Measurements from ENCODE around the gene SHROOM2.

The SHROOM2 gene

DNA sequence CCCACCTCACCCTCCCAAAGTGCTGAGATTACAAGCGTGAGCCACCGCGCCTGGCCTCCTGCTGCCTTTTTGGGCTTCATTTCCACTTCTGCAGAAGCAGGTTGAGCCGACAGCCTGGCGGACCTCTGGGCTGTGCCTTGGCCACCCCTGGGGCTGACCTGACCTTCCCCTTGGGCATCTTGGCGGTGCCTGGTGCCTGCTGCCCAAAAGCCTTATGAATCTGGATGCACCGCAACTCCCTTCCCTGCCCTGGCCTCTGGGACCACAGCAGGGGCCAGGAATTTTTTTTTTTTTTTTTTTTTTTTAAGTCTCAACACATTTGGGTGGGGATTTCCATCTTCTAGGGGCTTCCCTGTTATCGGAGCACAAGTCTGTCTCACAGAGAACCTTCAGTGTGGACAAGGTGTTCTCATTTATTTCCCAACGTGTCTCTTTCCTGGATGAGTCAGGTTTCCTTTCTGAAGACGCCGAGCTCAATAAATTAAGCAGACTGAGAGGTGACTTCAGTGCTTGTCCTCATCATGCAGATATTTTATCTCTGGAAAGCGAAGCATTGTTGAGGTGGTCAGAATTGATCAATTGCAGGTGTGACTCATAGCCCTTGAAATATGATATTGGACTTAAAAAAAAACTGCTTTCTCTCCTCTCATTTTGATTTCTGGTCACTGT, 79.7 kb downstream of the SHROOM2 start:
- DNase-seq (ENCODE audit: low spot score) = no peak

DNA sequence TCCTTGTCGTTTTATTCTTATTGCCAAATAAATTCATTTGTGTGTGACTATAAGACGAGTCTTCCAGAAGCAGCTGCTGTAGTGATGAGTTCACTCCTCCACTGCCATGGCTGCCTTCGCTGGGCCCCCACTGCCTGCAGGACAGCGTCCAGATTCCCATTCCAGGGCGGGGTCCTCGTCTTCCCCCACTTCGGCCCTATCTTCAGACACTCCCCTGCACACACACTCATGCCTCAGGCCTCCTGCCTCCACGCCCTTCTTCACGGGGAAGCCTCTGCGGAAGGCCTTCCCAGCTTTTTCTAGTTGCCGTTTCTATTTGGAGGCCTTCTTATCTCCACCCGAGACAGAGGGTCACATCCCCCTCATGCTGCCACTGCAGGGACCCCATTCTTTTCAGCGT, 80.4 kb downstream of the SHROOM2 start:
- no peak for DNase-seq (ENCODE audit: low spot score)

DNA sequence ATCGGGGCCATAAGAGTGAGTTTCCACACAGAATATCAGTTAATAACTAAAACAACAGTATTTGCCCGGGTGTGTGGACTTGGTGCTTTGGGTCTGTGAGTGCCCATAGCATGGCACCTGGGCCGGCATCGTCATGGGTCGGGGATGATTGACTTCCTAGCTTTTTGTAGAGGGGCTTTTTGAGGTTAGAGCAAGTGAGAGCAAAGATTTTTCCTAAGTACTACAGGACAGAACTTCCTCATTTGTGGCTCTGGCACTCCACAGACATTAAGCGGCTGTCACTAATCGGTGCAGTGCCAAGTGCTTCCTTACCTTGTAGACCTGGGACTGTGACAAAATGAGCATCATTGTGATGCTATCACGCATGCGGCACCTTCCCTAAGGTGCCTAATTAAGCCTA, 81.0 kb downstream of the SHROOM2 start:
- no peak for DNase-seq (ENCODE audit: low spot score)

DNA sequence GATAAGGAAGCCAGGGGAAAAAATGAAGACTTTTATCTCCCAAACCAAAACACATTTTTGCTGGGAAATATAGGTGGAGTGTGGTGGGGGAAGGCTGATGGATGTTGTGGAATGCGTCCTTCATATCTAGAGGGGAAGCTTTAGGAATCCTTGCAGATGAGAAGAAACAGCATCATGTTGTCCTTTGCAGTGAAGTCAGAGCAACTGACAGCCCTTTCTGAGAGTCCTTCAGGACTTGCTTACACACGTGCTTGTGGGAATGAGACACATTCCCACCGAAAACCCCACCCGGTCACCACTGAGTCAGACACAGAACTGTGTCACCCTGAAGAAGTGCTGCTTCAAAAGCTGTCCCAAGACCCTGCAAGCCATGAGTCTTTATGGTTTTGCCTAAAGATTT, 81.5 kb downstream of the SHROOM2 start:
- DNase-seq (ENCODE audit: low spot score) = no peak

DNA sequence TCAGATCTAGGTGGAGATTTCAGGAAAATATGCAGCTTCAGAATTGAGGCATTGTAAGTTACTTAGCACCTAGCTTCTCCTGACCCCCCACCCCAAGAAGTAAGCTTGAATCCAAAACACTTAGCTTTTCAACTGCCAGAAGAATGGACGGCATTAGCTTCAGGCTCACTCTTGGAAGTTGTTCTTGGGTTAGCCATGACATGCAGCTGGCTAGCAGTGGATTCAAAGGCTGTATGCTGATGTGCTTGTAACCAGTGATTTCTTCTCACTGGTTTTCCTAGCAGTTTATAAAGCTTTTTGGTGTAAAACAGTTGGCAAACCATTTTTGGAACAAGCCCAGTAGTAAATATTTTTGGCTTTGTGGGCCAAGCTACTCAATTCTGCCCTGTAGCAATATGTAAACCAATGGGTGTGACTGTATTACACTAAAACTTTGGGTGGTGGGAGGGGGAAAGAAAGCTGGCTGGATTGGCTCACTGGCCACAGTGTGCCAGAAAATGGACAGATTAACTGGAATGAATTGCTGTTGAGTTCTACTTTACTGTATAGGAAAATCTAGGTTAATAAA, 85.6 kb downstream of the SHROOM2 start:
- DNase-seq (ENCODE audit: low spot score) = no peak

DNA sequence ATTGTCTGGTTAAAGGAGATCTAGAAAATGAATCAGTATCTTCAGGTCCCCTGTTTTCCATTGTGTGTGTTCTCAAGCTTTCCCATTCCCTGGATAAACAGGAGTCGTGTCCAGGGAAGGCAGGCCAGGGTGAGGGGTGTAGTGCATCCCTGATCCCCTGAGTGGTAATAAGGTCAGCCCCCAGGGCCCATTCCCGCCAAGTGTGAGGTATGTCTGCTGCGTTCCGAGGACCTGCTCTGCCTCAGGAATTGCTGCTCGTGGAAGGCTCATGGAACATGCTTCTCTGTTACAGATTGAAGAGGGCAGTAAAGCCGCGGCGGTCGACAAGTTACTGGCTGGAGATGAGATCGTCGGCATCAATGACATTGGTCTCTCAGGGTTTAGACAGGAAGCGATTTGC, 87.1 kb downstream of the SHROOM2 start:
- DNase-seq (ENCODE audit: low spot score) = no peak

DNA sequence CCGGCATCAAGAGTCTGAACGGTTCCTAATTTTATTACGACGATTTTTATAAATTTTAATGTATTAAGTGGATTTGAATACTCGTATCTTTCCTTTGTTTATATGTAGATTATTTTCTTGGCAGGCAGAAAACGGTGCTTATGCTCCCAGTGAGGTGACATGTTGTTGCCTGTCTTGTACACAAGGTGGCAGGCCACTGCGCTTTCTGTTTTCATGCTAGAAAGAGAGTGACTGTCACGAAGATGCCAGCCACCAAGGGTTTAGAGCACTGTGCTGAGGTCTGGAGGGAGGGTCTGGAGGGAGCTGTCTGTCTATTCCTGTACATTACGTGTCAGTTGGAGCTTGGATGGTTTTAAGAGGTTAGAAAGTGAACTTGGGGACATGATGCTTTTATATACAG, 87.7 kb downstream of the SHROOM2 start:
- DNase-seq (ENCODE audit: low spot score) = peak; percentile 60

DNA sequence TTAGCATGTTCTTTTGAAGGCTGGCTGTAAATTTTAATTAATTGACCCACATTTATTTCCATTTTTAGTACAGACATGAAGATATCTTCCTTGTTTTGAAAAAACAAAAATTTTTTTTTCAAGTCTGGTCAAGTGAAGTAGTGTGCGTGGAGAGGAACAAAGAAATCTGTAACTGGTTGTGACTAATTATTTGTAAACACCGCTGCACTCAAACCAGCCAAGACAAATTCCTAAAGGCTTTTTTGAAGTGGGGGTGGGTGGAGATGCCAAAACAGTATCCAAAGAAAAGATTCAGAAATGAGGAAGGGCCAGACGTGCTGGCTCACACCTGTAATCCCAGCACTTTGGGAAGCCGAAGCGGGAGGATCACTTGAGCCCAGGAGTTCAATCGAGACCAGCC, 88.3 kb downstream of the SHROOM2 start:
- no peak for DNase-seq (ENCODE audit: low spot score)

DNA sequence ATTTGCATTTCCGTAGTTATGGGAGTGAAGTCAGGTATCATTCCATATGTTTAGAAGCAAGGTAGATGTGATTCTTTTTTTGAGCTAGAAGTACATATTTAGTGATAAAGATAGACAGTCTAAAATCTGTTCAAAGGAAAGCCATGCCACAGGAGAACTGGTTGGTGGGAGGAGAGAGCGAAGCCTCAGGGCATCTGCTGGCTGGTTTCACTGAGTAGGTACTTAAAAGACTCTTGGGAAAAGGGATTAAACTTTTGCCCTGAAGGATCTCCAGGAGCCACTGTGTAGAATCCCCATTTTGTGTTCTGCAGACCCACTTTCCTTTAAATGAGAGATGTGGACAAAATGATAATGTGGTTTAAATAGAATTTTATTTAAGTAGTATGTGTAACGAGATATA, 89.6 kb downstream of the SHROOM2 start:
- DNase-seq (ENCODE audit: low spot score) = no peak

DNA sequence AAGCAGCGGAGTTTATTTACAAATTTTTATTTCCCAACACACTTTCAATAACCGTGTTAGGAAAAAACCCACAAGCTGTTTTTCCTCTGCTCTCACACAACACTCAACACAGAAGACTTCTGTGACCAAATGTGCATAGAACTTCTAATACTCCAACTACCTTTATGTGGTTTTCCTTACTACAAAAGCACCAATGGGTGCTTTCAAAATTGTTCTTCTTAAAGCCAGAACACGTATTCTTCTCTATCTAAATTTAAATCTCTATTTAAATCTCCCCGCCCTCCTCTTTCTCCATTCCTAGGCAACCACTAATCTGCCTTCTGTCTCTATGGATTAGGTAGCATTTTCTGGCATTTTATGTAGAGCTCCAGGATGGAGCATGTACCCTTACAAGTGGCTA, 90.0 kb downstream of the SHROOM2 start:
- DNase-seq (ENCODE audit: low spot score) = no peak

DNA sequence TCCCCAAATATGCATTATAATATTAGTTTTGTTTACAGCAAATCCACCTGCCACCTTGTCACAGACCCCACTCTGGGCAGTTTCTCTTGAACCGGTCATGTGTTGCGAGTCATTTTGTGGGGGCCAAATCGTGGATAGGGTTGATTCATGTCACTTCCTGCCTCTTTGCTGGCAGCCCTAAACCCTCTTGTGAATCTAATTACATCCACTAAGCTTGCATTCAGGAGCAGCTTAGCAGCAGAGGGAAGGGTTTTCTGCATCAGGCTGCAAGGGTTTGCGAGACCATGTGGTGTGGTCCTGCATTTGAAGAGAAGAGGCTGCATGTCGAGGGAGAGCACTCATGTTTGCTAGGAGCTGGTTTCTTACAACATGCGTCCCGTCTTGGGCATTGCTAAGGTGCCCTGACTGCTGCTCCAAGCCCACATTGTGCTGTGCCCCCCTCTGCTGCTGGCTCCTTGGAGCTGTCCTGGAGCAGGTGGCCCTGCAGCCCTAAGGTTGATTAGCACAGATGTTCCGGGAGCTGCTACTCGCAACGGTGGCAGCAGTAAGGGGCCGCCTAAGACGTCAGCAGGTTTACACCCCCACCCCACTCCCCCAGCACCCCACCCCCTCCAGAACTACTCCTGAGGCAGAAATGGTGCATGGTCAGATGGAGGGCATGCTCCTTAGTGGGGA, 92.1 kb downstream of the SHROOM2 start:
- no peak for DNase-seq (ENCODE audit: low spot score)

DNA sequence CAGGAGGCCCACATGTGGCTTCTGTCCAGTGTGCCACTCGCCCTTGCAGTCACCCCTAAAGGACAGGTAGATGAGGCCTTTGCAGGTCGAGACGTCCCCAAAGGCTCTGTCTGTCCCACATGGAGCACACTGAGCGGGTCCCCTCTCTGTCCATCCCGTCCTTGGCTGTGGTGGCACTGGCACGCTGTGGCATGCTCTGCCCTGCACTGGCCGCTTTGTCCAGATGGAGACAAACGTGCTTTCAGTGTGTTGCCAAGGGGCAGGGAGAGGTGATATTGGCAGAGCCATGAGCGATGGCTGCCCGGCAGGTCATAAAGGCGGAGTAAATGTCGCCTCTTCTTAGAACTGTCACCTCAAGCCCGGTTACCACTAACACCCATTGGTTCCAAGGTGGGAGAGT, 94.0 kb downstream of the SHROOM2 start:
- DNase-seq (ENCODE audit: low spot score) = no peak

DNA sequence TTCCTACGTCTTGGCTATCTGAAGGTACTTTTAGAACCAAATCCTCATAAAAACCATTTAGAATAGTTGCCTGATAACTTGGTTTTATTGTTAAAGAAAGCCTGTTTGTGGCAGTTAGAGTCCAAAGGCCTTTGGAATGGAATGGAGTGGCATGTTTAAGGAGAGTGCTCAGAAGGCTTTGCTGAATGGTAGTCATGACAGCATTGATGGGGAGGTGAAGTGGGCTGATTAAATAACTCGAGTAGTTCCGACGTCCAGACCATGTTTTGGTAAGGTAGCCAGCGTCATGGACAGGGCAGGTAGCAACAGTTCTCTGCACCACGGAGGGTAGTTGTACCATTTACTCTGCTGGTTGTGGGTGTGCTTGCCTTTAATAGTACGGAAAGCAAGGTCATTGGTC, 94.6 kb downstream of the SHROOM2 start:
- no peak for DNase-seq (ENCODE audit: low spot score)

DNA sequence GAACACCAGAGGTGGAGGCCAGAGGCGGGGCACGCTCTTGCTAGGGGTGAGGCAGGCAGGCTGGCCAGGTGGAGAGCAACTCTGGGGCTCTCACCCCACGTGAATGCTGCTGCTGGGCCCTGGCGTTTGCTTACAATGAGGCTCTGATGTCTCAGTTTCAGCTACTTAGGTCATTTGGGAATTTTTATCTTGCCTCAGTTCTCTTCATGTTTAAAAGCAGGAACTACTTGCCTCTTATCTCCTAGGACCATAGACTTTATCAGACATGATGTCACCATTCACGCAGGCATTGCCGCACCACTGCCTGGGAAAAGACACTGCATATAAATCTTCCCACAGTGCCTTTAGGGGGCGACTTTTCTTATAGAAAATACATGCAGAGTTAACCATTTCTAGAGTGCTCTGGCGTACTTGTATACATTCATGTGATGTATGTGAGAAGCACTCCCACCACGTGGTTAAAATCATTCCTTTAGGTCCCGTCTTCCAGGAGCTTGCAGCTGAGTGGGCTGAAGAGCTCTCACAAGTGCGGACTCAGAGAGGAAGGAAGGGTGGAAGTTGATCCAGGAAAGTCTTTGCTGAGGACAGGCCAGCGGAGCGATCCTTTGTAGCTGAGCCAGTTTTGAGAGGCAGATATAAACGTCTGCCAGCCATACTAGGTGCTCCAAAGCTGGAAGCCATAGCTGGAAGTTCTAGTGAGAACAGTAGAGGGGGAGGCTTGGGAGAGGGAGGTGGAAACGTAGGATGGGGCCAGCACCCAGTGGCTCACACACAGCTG, 96.6 kb downstream of the SHROOM2 start:
- no peak for DNase-seq (ENCODE audit: low spot score)

DNA sequence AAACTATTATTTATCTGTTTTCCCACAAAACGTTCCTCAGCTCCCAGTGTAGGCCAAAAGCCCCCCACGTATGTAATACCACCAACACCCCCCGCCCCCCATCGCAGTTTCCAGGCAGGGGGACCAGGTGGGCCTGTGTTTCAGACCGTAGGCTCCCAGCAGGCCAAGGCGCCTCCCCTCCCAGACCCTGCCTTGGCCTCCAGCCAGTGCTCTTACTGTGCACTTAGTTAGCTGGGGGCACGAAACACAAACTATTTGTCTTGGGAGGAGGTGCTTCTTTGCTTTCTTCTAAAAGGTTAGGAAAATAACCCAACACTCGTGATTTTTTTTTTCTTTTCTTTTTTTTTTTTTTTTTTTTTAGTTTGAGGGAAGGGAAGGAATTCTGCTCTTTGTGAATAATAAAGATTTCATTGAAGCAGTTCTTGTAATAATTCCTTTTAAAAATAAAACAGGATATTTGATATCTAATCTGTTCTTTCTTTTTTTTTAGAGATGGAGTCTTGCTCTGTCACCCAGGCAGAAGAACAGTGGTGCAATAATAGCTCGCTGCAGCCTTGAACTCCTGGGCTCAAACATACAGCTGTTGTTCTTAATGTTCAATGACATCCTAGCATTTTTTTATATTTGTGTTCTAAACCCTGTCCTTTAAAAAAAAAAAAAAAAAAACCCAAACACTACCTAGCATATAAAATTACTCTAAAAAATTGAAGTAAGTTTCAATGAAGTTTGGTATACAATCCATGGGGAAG, 98.0 kb downstream of the SHROOM2 start:
- no peak for DNase-seq (ENCODE audit: low spot score)

DNA sequence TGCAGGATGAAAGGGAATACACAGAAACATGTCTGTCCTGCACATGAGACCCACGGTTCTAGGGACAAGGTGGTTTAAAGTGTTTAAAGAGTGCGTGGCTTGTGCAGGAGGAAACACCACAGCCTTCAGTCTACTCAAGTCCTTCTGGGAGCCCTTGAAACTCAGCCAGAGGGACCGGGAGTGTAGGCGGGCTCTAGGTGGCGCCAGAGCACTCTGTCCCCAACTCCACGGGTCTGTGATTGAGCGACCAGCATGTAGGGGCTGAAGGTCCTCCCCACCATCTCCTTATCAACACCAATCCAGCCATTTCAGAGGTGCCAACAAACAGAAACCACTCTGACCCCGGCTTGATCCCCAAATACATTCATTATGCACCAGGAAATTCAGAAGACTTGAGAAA, 98.9 kb downstream of the SHROOM2 start:
- DNase-seq (ENCODE audit: low spot score) = peak; percentile 73

DNA sequence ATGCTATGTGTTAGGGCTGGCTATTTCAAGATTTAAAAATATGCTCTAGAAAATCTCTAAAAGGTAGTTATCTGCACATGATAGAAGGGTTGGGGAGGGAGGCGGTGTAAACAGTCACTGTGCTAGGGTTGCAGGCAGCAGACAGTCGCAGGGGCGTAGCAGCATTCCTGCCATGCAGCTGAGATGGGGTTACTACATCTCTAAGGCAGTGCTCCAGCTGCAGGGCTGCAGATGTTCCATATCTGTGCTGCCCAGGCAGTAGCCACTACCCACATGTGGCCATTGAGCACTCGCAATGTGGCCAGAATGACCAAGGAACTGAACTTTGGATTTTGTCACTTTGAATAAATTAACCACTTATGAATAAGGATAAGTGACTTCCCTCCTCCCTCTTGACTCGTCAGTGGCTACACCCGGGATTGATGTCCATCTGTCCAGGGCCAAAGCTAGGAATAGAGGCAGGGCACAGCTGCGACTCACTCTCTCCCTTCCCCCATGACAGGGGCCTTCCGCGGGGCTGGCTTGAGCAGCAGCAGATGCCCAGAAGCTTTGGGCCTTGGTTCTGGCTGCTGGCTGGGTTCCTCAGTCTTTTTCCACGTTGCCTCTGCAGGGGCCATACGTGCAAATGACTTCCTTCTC, 101.5 kb downstream of the SHROOM2 start:
- DNase-seq (ENCODE audit: low spot score) = no peak

DNA sequence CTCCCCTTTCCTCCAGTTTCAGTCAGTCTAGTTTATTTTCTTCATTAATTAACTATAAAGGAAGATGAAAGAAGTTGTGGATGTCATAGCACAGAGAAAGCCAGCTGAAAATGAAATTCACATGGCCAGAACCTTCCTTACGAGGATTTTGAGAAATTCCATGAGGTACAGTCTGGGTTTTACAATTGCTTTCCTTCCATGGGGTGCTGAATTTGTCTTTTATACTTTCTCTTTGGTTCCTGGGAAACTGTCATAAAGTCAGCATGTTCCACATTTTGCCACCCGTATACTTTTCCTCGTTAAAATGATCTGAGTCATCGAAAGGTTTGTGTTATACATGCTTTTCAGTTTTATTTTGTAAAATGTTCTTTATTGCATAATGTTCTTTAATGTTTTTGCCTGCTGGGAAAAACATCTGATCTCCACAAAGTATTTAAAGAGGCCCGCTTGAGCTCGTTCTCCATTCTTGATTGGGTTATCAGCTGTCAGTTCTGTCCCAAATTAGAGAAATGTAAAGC, 102.8 kb downstream of the SHROOM2 start:
- DNase-seq (ENCODE audit: low spot score) = no peak

DNA sequence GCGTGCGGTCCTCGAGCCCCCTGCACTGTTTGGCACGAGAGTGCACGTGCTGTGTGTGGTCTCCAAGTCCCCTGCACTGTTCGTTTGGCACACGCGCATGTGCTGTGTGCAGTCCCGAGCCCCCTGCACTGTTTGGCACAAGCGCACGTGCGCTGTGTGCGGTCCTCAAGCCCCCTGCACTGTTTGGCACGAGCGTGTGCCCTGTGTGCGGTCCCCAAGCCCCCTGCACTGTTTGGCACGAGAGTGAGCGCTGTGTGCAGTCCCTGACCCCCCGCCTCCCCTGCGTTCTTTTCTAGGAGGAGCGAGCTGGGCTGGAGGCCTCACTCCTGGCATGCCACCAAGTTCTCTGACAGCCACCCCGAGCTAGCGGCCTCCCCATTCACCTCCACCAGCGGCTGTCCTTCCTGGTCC, 104.5 kb downstream of the SHROOM2 start:
- DNase-seq (ENCODE audit: low spot score) = no peak

DNA sequence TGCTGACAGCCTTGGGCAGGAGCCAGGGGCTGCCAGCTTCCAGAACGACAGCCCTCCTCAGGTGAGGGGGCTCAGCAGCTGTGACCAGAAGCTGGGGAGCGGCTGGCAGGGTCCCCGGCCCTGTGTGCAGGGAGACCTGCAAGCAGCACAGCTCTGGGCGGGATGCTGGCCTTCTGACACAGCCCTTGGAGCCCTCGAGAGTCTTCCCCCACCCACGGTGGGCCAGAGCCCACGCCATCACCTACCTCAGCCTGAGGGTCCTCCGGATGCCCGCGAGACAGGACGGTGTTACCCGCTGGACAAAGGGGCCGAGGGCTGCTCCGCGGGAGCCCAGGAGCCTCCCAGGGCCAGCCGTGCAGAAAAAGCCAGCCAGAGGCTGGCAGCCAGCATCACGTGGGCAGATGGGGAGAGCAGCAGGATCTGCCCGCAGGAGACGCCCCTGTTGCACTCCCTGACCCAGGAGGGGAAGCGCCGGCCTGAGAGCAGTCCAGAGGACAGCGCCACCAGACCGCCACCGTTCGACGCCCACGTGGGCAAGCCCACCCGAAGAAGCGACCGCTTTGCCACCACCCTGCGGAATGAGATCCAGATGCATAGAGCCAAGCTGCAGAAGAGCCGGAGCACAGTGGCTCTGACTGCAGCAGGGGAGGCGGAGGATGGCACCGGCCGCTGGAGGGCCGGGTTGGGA, 109.1 kb downstream of the SHROOM2 start:
- no peak for DNase-seq (ENCODE audit: low spot score)

DNA sequence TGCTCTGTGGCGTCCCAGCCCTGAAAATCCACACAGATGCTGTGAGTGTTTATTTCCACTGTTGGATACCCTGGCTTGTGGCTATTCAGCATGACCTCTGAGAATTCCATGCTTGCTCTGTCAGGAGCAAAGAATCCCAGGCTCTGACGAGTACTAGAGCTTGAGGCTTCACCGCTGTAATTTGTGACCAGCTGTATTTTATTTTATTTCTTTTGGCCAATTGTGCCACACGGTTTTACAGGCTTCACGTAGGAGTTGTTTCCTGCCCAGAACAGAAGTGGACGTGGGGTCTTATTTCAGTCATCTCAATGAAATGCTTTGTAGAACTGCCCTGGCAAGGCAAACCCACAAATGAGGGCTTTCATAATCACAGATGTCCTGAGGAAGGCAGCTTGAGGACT, 111.5 kb downstream of the SHROOM2 start:
- peak; percentile 32 for DNase-seq (ENCODE audit: low spot score)
